HFF-Myc (cell line): ENCODE results near the gene NUCKS1.

Experiments used
- DNase-seq: peaks from one replicate; pipeline ENCODE4 v3.0.0-alpha.2; 2011; ENCODE audit warnings: low read depth; ENCODE audit errors: extremely low read depth
- H3K4me3 ChIP-seq: replicated peaks from 2 replicates; pipeline ENCODE4 v1.5.1; 2011; ENCODE audit warnings: low read depth, mild to moderate bottlenecking, control low read depth, low read length
- CTCF ChIP-seq: IDR thresholded peaks from 2 replicates; pipeline ENCODE4 v1.5.1; 2012; ENCODE audit warnings: mild to moderate bottlenecking, low read depth, low read length, control low read depth; ENCODE audit errors: missing control alignments

The NUCKS1 gene

GRCh38 chr1:205791568-205792180 lies 41.7 kb upstream of the NUCKS1 start:
- TF ChIP-seq CTCF: peak; percentile 84
- no peak for DNase-seq
- H3K4me3 ChIP-seq: no peak overlapping the region

GRCh38 chr1:205787287-205787916 lies 37.4 kb upstream of the NUCKS1 start:
- DNase-seq: no peak
- H3K4me3 ChIP-seq: no peak overlapping the region
- TF ChIP-seq CTCF: no peak

- TF ChIP-seq CTCF: no peak
- no peak for DNase-seq
- no peak overlapping the region for H3K4me3 ChIP-seq
Observed at GRCh38 chr1:205786601-205787000, 36.6 kb upstream of the NUCKS1 start.

- DNase-seq: no peak
- H3K4me3 ChIP-seq: no peak overlapping the region
- no peak for TF ChIP-seq CTCF
Observed at GRCh38 chr1:205785446-205785845, 35.5 kb upstream of the NUCKS1 start.

- no peak overlapping the region for H3K4me3 ChIP-seq
- DNase-seq: no peak
- no peak for TF ChIP-seq CTCF
Observed at GRCh38 chr1:205783904-205784303, 33.9 kb upstream of the NUCKS1 start.

GRCh38 chr1:205783433-205783795 lies 33.4 kb upstream of the NUCKS1 start:
- no peak for TF ChIP-seq CTCF
- H3K4me3 ChIP-seq: no peak overlapping the region
- no peak for DNase-seq
